Spleen (tissue), 11 donors: ENCODE data around the gene GAMT. TPM values are rescaled to one million over a fixed set of nuclear protein-coding genes. Genes with fewer than 3 reads are reported as not detected.

Experiments
- DNase-seq: peaks from one replicate; pipeline ENCODE4 v3.0.0-alpha.2; 2020
- H3K27ac ChIP-seq, 8 donors: fragments of 200-600 bp; sonication (generic) in 7 of 8; 1 replicate in 4 of 8; 2 replicates in 4 of 8; pipeline versions ENCODE4 v1.5.0 to v1.8.0; 2016 to 2021; ENCODE audit warnings: inconsistent platforms in 4 of 8, mild to moderate bottlenecking in 4 of 8, moderate library complexity in 1 of 8
- H3K27me3 ChIP-seq, 7 donors: fragments of 200-600 bp; sonication (generic) in 6 of 7; replicated peaks in 1 of 7; 1 replicate in 4 of 7; 2 replicates in 3 of 7; pipeline versions ENCODE4 v1.5.0 to v1.8.0; 2016 to 2021; ENCODE audit warnings: inconsistent platforms in 3 of 7, mild to moderate bottlenecking in 1 of 7
- H3K36me3 ChIP-seq, 6 donors: fragments of 200-600 bp; sonication (generic) in 5 of 6; 1 replicate in 4 of 6; 2 replicates in 2 of 6; pipeline versions ENCODE4 v1.5.0 to v1.8.0; 2016 to 2021; ENCODE audit warnings: inconsistent platforms in 2 of 6
- H3K4me1 ChIP-seq, 6 donors: fragments of 200-600 bp; sonication (generic) in 5 of 6; 1 replicate in 3 of 6; 2 replicates in 3 of 6; pipeline versions ENCODE4 v1.5.0 to v1.8.0; 2016 to 2021; ENCODE audit warnings: inconsistent platforms in 3 of 6
- H3K4me3 ChIP-seq, 8 donors: fragments of 200-600 bp; sonication (generic) in 7 of 8; 1 replicate in 4 of 8; 2 replicates in 4 of 8; pipeline versions ENCODE4 v1.5.0 to v1.8.0; 2016 to 2021; ENCODE audit warnings: inconsistent platforms in 4 of 8, mild to moderate bottlenecking in 4 of 8, moderate library complexity in 2 of 8
- H3K9me3 ChIP-seq, 8 donors: fragments of 200-600 bp; sonication (generic) in 7 of 8; 1 replicate in 4 of 8; 2 replicates in 4 of 8; pipeline versions ENCODE4 v1.5.0 to v1.8.0; 2016 to 2021; ENCODE audit warnings: inconsistent platforms in 4 of 8
- POLR2A ChIP-seq, 3 donors: fragments of 450-650 bp; IDR thresholded peaks; one replicate each; pipeline ENCODE4 v1.5.1; 2017; ENCODE audit warnings: antibody characterized with exemption in 3 of 3, mild to moderate bottlenecking in 1 of 3
- POLR2AphosphoS5 ChIP-seq, 3 donors: sonication (generic); formaldehyde crosslinking; IDR thresholded peaks; one replicate each; pipeline ENCODE4 v1.5.1; 2017; ENCODE audit warnings: antibody characterized with exemption in 3 of 3
- WGBS, 5 donors: extraction: QIAGEN DNeasy Blood & Tissue Kit in 3 of 5; methylation state at CpG; one replicate each; pipeline versions ENCODE4 v1.1.5 to v1.1.7; 2013 to 2018; 5-methylcytosine and 5-hydroxymethylcytosine counted together
- intact Hi-C: fragments of 100-400 bp; cut with DNase I; formaldehyde crosslinking; loops from one replicate; pipeline ENCODE4 v1.15.0; 2023; ENCODE audit warnings: low total_unique reads
- polyA plus RNA-seq, 3 donors: library from polyadenylated mRNA; stranded (reverse); fragments of 200-250 nt; gene quantifications; one replicate each; pipeline ENCODE4 v1.2.1, GENCODE V29; 2013
- total RNA-seq, 7 donors: library from RNA; depleted of rRNA in 3 of 7; stranded (reverse); fragments of >200 nt in 3 of 7; fragmentation: NEBNext Ultra II Directional in 4 of 7; extraction: Animal tissue kit (Norgen Biotek cat#: 25700) in 4 of 7; gene quantifications; one replicate each; pipeline versions ENCODE4 v1.1.0 to v1.2.1, GENCODE V29; 2016 to 2021
- TF ChIP-seq, protein P1 (sequence below), 11 experiments: fragments of 200-600 bp in 7 of 11; fragments of 450-650 bp in 4 of 11; sonication (generic) in 4 of 11; IDR thresholded peaks in 8 of 11; conservative IDR thresholded peaks in 3 of 11; 1 replicate in 7 of 11; 2 replicates in 4 of 11; pipeline versions ENCODE4 v1.4.0 to v1.8.0; 2016 to 2021; ENCODE audit warnings: antibody characterized with exemption in 11 of 11, inconsistent platforms in 4 of 11, mild to moderate bottlenecking in 1 of 11
- donor health status: healthy with polysubstance abuse.
- donor health status: DM: no; HTN: no; CAD: no; lungs with moderate emphysema.
- donor health status: DM: no; HTN: no; CAD: no.
- donor health status: Bipolar disorder and iron deficiency.
- donor health status: healthy.
- donor health status: DM: no; HTN: no; CAD: no.
- donor health status: DM: yes; HTN: yes; CAD: no.

GAMT gene
- total and polyA plus RNA-seq, 10 donors: 7.1 to 20.4 (median 12.4) TPM

DNA sequence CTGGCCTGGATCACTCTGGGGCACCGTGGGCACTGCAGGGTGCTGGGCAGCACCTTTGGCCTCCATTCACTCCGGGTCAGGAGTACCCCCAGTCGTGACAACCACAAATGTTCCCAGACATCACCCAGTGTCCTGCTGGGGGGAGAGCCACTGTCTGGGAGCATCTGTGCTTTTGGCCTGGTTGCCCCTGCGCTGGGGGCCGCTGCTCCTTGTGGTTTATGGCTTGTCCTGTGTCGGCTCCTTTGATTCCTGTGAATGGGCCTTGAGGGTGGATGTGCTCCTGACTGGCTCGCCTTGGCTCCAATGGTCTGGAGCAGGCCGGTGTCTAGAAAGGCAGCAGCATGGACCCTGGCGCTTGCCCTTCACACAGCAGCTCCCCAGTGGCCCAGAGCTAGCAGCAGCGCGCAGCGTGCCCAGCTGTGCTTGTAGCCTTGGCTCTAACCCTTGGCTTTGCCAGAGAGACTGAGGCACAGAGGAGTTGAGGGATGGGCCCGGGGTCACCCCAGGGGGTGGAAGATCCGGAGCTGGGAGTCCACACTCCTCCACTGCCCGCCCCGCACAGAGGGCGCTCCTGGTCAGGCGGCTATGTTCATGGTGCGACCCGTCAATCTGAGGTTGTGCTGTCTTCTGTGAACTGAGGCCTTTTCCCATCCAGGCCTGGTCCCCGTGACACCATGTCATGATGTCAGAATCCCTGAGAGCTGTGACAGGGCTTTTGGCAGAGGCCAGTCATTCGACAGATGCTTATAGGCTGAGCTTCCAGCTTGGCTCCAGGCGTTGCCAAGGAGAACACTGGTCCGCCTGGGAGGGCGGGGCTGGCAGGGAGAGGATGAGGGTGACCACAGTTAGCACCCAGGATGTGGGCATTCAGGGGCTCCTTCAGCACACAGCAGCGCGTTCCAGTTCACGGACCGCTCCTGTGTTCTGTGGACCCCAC is 10.2 kb upstream of the GAMT start:
- H3K4me3 ChIP-seq: peak overlapping the region in 1 of 8 donors; percentile 98
- no peaks in the 10 kb centered on the region for H3K27me3 ChIP-seq
- H3K4me1 ChIP-seq: peaks cover 59 to 92% (median 86%) of the 10 kb centered on the region in 6 donors
- TF ChIP-seq POLR2AphosphoS5 (IDR thresholded peaks at IDR 0.05) (peak; percentile 67 to 79 (median 76)), POLR2A (IDR thresholded peaks at IDR 0.05) (no peak)
- TF ChIP-seq, protein P1, sequence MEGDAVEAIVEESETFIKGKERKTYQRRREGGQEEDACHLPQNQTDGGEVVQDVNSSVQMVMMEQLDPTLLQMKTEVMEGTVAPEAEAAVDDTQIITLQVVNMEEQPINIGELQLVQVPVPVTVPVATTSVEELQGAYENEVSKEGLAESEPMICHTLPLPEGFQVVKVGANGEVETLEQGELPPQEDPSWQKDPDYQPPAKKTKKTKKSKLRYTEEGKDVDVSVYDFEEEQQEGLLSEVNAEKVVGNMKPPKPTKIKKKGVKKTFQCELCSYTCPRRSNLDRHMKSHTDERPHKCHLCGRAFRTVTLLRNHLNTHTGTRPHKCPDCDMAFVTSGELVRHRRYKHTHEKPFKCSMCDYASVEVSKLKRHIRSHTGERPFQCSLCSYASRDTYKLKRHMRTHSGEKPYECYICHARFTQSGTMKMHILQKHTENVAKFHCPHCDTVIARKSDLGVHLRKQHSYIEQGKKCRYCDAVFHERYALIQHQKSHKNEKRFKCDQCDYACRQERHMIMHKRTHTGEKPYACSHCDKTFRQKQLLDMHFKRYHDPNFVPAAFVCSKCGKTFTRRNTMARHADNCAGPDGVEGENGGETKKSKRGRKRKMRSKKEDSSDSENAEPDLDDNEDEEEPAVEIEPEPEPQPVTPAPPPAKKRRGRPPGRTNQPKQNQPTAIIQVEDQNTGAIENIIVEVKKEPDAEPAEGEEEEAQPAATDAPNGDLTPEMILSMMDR (IDR thresholded peaks at IDR 0.05 in 8 of 11, conservative IDR thresholded peaks at IDR 0.05 in 3 of 11): no peak
- WGBS, 5 donors: 60 to 87% (median 81%) methylated on average over 19 to 29 of the region's 29 CpGs
- H3K9me3 ChIP-seq: no peaks in the 10 kb centered on the region
- intact Hi-C loops: no loop called here
- H3K27ac ChIP-seq: peak overlapping the region in 7 of 8 donors; percentile 60 to 98 (median 96)
- no peak for DNase-seq
- peaks cover 0 to 66% (median 14%) of the 10 kb centered on the region in 6 donors for H3K36me3 ChIP-seq

DNA sequence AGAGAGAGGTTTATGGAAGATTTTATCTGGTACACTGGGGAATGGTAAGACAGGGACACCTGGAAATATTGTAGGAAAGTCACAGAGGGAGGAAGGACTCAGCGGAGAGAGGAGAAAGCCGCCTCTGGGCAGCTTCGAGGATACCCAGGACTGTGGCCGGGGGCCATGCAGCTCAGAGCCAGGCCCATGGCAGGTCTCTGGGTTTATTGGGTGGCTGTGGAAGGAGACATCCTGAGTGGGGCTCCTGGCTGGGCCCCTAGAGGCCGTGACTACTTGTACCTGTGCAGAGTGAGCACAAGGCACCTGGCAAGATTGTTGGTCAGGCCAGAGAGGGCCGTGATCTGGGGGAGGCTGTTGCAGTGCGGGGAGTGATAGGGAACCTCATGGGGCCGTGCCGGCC is 9.4 kb upstream of the GAMT start:
- 80 to 85% (median 83%) methylated on average over 6 to 9 of the region's 9 CpGs for WGBS, 5 donors

DNA sequence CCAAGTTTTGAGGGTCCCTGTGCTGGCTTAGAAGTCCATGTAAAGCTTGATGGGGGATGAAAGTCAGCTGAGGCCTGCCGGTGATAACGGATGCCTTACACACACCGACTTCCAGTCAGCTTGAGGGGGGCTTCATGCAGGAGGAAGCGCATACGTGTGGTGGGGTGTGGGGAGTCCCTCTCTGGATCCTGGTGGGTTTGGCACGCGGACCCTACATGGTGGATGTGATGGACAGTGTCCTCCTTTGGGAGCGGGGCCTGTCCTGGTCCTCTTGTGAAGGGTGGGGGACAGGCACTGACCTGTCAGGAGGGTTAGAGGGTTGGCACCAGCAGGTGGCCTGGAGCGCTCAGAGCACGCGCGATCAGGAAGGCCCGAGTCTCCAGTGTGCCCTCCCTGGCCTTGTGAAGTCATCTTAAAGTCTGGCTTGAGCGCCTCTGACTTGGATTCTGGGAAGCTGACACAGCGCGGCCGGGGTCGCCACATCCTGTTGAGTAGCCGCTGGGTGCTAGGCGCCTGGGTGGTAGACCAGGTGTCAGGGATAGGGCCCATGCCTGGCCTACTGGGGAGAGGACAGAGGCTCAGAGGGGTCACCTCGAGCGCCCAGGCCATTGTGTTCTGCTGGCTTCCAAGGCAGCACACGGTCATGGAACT is 8.9 kb upstream of the GAMT start:
- intact Hi-C loops: no loop called here
- WGBS, 5 donors: 53 to 76% (median 60%) methylated on average over 17 to 23 of the region's 23 CpGs
- TF ChIP-seq POLR2AphosphoS5 (IDR thresholded peaks at IDR 0.05) (peak in 1 of 3 donors; percentile 64), POLR2A (IDR thresholded peaks at IDR 0.05) (no peak)
- TF ChIP-seq, protein P1 (IDR thresholded peaks at IDR 0.05 in 8 of 11, conservative IDR thresholded peaks at IDR 0.05 in 3 of 11): no peak
- H3K4me1 ChIP-seq: peaks cover 51 to 86% (median 79%) of the 10 kb centered on the region in 6 donors
- H3K27ac ChIP-seq: peak overlapping the region in 7 of 8 donors; percentile 60 to 98 (median 96)
- H3K36me3 ChIP-seq: peaks cover 0 to 58% (median 14%) of the 10 kb centered on the region in 6 donors
- H3K9me3 ChIP-seq: no peaks in the 10 kb centered on the region
- no peak for DNase-seq
- H3K27me3 ChIP-seq: no peaks in the 10 kb centered on the region
- peak overlapping the region in 4 of 8 donors; percentile 92 to 98 (median 94) for H3K4me3 ChIP-seq

More for the DNA sequence above, 9.4 kb upstream of the GAMT start:
- no peaks in the 10 kb centered on the region for H3K27me3 ChIP-seq
- H3K4me1 ChIP-seq: peaks cover 52 to 91% (median 84%) of the 10 kb centered on the region in 6 donors
- H3K36me3 ChIP-seq: peaks cover 0 to 58% (median 14%) of the 10 kb centered on the region in 6 donors
- intact Hi-C loops: no loop called here
- H3K9me3 ChIP-seq: no peaks in the 10 kb centered on the region
- H3K27ac ChIP-seq: peak overlapping the region in 7 of 8 donors; percentile 60 to 98 (median 96)
- TF ChIP-seq, protein P1 (IDR thresholded peaks at IDR 0.05 in 8 of 11, conservative IDR thresholded peaks at IDR 0.05 in 3 of 11): no peak
- TF ChIP-seq POLR2A (IDR thresholded peaks at IDR 0.05) (no peak), POLR2AphosphoS5 (IDR thresholded peaks at IDR 0.05) (no peak)
- no peak for DNase-seq
- peak overlapping the region in 2 of 8 donors; percentile 92 to 98 for H3K4me3 ChIP-seq
